ENCODE results near the gene HJURP.

HJURP gene

GRCh38 chr2:233840520-233840919, 13.8 kb downstream of the HJURP start:
- Histone ChIP-seq H3K36me3 (peaks cover 96% of the 10 kb centered on the region), H3K27me3 (ENCODE audit: insufficient read depth, low read depth, severe bottlenecking) (no peaks in the 10 kb centered on the region), H3K27ac (no peak overlapping the region), H3K4me3 (ENCODE audit: low read depth, low read length) (no peak overlapping the region), H3K9me3 (ENCODE audit: severe bottlenecking) (no peaks in the 10 kb centered on the region)
- no peak for DNase-seq
- no peak for TF ChIP-seq CTCF (IDR thresholded peaks at IDR 0.05; ENCODE audit: low read depth, low read length)

GRCh38 chr2:233839447-233839820, 14.9 kb downstream of the HJURP start:
- Histone ChIP-seq H3K9me3 (ENCODE audit: severe bottlenecking) (no peaks in the 10 kb centered on the region), H3K36me3 (peaks cover 96% of the 10 kb centered on the region), H3K27ac (no peak overlapping the region), H3K27me3 (ENCODE audit: insufficient read depth, low read depth, severe bottlenecking) (no peaks in the 10 kb centered on the region), H3K4me3 (ENCODE audit: low read depth, low read length) (no peak overlapping the region)
- DNase-seq: no peak
- TF ChIP-seq CTCF (IDR thresholded peaks at IDR 0.05; ENCODE audit: low read depth, low read length): no peak

GRCh38 chr2:233838726-233839446, 15.4 kb downstream of the HJURP start:
- Histone ChIP-seq H3K4me3 (ENCODE audit: low read depth, low read length) (no peak overlapping the region), H3K9me3 (ENCODE audit: severe bottlenecking) (no peaks in the 10 kb centered on the region), H3K36me3 (peaks cover 96% of the 10 kb centered on the region), H3K27me3 (ENCODE audit: insufficient read depth, low read depth, severe bottlenecking) (no peaks in the 10 kb centered on the region), H3K27ac (no peak overlapping the region)
- no peak for TF ChIP-seq CTCF (IDR thresholded peaks at IDR 0.05; ENCODE audit: low read depth, low read length)
- no peak for DNase-seq

GRCh38 chr2:233838251-233838650, 16.1 kb downstream of the HJURP start:
- Histone ChIP-seq H3K27ac (no peak overlapping the region), H3K9me3 (ENCODE audit: severe bottlenecking) (no peaks in the 10 kb centered on the region), H3K36me3 (peaks cover 89% of the 10 kb centered on the region)

GRCh38 chr2:233837694-233838229, 16.6 kb downstream of the HJURP start:
- Histone ChIP-seq H3K27ac (no peak overlapping the region), H3K36me3 (peaks cover 86% of the 10 kb centered on the region), H3K27me3 (ENCODE audit: insufficient read depth, low read depth, severe bottlenecking) (no peaks in the 10 kb centered on the region), H3K9me3 (ENCODE audit: severe bottlenecking) (no peaks in the 10 kb centered on the region), H3K4me3 (ENCODE audit: low read depth, low read length) (no peak overlapping the region)
- no peak for TF ChIP-seq CTCF (IDR thresholded peaks at IDR 0.05; ENCODE audit: low read depth, low read length)
- no peak for DNase-seq

More at GRCh38 chr2:233838251-233838650, 16.1 kb downstream of the HJURP start:
- DNase-seq: no peak
- no peak for TF ChIP-seq CTCF (IDR thresholded peaks at IDR 0.05; ENCODE audit: low read depth, low read length)
- Histone ChIP-seq H3K27me3 (ENCODE audit: insufficient read depth, low read depth, severe bottlenecking) (no peaks in the 10 kb centered on the region), H3K4me3 (ENCODE audit: low read depth, low read length) (no peak overlapping the region)

GRCh38 chr2:233836359-233836758, 18.0 kb downstream of the HJURP start:
- Histone ChIP-seq H3K4me3 (ENCODE audit: low read depth, low read length) (no peak overlapping the region), H3K9me3 (ENCODE audit: severe bottlenecking) (no peaks in the 10 kb centered on the region), H3K27ac (no peak overlapping the region), H3K36me3 (peaks cover 71% of the 10 kb centered on the region), H3K27me3 (ENCODE audit: insufficient read depth, low read depth, severe bottlenecking) (no peaks in the 10 kb centered on the region)
- TF ChIP-seq CTCF (IDR thresholded peaks at IDR 0.05; ENCODE audit: low read depth, low read length): no peak
- DNase-seq: no peak
